GM12874 (cell line): ENCODE results near the gene RRP15.

ENCODE experiments used
- TF ChIP-seq, protein P1 (sequence below): IDR thresholded peaks from 2 replicates; pipeline ENCODE4 v1.5.1; 2011; ENCODE audit warnings: low read depth, mild to moderate bottlenecking, control low read depth, low read length, moderate library complexity; ENCODE audit not compliant: insufficient read depth

The RRP15 gene

GRCh38 chr1:218304281-218305039 is 19.4 kb downstream of the RRP15 start:
- TF ChIP-seq, protein P1, sequence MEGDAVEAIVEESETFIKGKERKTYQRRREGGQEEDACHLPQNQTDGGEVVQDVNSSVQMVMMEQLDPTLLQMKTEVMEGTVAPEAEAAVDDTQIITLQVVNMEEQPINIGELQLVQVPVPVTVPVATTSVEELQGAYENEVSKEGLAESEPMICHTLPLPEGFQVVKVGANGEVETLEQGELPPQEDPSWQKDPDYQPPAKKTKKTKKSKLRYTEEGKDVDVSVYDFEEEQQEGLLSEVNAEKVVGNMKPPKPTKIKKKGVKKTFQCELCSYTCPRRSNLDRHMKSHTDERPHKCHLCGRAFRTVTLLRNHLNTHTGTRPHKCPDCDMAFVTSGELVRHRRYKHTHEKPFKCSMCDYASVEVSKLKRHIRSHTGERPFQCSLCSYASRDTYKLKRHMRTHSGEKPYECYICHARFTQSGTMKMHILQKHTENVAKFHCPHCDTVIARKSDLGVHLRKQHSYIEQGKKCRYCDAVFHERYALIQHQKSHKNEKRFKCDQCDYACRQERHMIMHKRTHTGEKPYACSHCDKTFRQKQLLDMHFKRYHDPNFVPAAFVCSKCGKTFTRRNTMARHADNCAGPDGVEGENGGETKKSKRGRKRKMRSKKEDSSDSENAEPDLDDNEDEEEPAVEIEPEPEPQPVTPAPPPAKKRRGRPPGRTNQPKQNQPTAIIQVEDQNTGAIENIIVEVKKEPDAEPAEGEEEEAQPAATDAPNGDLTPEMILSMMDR = no peak

DNA sequence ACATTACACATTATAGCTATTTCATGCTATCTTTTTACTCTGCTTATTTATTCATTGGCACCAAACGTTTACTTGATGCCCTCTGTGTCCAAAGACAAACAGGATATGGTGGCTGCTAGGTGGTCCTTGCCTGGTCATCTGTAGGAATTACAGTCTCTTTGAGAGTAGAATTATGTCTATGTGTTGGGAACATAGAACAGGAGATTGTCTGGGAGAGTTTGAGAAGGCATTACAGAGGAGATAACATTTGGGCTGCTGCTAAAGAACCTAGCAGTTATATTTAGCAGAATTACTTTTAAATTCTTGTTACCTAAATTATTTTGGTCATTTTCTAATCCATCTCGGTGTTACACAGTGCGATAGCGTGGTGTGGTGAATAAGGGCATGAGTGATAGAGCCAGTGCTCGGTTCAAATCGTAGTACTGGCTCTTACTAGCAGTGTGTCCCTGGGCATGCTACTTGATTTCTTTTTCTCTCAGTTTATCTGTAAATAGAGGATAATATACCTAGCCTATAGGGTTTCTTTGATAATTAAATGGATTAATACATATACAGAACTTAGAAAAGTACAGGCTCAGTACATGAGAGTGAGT is 20.5 kb downstream of the RRP15 start:
- TF ChIP-seq, protein P1 = no peak

DNA sequence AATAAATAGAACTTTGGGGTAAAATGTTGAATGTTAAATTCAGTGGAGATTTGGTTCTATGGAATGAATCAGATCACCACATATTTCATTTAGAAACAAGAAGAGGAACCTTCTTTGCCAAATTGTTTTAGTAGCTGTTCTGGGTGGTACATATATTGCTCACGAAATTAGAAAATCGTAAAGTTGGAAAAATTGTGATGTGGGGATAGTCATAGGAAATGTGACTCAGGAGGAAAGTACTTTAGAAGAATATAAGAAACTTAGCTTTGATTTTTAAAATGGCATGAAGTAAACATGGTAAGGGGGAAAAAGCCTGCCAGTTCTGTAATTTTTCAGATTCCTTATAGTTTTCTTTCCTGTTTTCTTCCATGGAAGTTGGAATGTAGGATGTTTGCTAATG is 27.4 kb downstream of the RRP15 start:
- TF ChIP-seq, protein P1 = no peak

- TF ChIP-seq, protein P1 = no peak
Observed at GRCh38 chr1:218314316-218314715, 29.2 kb downstream of the RRP15 start.

- TF ChIP-seq, protein P1 = no peak
Observed at GRCh38 chr1:218315638-218316037, 30.5 kb downstream of the RRP15 start.

GRCh38 chr1:218317061-218317460 is 32.0 kb downstream of the RRP15 start:
- TF ChIP-seq, protein P1 = no peak

DNA sequence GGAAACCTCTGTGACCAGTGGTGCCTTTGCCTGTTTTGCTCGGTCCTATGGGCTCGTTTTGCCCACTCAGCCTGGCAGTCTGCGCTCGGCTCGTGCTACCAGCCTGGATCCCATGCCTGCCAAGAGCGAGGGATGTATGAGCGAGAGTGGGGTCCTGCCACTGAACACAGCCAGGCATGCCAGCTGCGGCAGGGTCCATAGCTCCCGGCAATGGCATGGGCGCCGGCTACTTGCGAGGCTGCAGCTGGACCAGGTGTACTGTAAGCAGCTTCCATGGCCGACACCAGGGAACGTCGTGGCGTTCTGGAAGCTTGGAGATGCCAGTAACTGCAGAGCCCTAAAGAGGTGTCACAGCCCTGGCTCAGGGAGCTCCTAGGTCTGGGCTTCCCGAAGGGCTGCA is 37.7 kb downstream of the RRP15 start:
- TF ChIP-seq, protein P1 = no peak
